GM18498 (cell line): Measurements from ENCODE around the gene ZNF385B.

Source experiments
- ATAC-seq: cut with Tn5 transposase; IDR thresholded peaks from one replicate; pipeline ENCODE4 v1.9.1; 2021; ENCODE audit warnings: mild to moderate bottlenecking, moderate library complexity; ENCODE audit not compliant: unreplicated experiment

ZNF385B gene

DNA sequence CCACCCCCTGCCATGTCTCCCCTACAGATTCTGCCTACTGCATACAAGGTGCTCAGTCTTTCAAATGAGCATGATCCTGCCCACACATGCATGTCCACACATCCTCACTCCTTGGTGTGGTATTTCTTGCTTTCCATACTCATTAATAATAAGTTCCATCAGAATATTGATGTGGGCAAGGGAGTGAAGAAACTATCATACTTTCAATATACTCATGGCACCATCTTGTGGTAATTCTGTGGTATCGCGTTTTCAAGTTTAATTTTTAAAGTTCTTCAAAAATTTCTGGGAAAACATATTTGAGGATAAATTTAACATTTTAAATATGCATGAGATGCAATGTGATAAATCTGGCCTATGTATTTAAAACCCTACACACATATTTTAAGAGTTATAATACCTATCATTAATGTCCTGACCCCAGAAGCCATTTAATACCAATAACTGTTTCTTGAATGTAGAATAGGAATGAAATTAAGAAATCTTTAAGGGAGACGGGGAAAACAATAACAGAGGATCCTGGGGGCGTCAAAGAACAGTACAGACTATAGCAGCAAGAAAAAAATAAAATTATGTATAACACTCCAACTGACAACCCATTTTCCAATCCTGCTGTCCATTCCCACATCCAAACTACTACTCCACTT lies 110.1 kb downstream of the ZNF385B start:
- ATAC-seq, result no peak

GRCh38 chr2:179749210-179749609 lies 112.2 kb downstream of the ZNF385B start:
- ATAC-seq, result no peak

- ATAC-seq, result no peak
Observed at GRCh38 chr2:179746981-179747380, 114.4 kb downstream of the ZNF385B start.

DNA sequence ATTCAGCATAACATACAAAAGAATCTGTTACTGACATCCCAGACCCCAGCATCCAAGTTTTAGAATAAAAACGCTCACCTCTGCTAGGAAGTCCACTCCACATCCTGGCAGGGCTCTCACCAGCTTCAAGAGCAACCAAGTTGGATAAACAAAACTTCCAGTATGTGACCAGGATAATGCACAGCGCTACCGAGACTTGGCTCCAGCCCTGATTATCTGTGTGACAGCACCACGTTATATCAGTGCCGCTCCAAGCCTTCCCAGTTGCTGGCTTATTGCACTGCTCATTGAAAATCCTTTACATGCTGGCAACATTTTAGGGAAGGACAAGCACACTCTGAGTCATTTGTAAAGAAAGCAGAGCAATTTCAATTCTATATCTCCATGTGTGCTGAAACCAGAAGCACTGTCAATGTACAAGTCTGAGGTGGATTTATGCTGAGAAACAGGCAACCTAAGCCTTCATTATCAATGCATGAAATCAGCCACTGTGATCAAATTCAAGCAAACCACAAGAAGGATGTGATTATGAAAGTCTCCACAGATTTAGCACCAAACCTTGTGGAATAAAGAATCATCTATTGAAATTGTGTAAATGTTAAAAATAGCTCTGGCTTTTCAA lies 115.7 kb downstream of the ZNF385B start:
- ATAC-seq, result no peak

DNA sequence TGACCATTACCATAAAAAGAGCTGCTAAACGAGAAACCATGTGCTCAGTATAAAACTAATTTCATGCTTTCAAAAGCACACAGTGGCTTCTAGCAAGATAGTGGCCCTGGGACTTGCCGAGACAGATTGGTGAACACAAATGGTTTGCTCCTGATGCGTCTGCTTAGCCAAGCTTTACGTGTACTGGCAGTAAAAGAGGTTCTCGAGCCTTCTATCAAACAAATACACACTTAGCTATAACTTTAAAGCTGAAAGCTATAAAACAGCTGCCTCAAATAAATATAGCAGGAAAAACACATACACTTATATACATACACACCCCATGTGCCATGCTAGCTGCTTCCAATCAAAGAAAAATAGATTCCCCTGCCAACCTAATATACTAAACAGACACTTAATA lies 117.0 kb downstream of the ZNF385B start:
- no peak for ATAC-seq

DNA sequence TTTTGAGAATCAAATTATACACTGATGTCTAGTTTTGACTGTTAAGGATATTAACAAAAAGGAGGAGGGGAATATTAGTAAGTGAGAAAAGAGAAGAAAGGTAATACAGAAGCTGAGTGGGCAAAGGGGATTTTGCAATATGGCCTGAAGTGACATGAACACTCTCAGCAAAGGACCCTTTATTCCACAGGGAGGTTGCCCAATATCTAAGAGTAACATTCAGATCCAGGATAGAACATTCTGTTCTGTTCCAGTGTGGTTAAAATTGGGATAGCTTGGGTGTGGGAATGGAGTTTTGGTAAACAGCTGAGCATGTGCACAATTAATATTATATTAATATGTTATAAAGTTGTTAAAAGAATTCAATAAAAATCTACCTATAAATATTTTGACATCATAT lies 120.1 kb downstream of the ZNF385B start:
- ATAC-seq, result no peak

GRCh38 chr2:179729966-179730365 lies 131.4 kb downstream of the ZNF385B start:
- ATAC-seq, result no peak

DNA sequence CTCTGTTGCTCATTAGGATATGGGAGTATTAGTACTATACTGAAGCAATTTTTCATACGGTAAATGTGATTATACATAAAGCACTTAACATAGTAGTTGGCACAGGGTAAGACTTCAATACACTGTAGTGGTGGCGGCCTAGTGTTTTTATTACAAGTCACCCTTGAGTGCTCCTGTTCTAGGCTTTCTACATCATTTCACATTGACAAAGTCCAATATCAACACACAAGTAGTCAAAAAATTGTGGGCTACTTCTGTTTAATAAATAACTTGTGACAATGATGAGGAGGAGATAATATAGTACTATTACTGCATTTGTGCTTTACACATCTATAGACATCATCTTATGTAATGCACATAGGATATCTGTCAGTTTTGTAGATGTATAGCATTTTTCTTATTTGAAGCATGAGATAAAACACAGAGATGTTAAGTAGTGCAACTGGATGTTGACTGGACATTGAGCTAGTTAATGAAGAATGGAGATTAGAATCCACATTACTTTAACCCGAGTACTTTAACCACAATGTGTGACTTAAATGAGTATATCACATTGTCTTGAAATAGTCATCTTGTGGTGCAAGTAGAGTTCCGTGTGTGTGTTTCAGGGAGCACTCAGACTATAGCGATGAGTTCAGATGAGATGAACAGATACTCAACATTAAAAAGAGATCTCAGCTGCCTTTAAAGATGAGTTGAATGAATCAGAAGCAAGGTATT lies 134.8 kb downstream of the ZNF385B start:
- ATAC-seq, result no peak

DNA sequence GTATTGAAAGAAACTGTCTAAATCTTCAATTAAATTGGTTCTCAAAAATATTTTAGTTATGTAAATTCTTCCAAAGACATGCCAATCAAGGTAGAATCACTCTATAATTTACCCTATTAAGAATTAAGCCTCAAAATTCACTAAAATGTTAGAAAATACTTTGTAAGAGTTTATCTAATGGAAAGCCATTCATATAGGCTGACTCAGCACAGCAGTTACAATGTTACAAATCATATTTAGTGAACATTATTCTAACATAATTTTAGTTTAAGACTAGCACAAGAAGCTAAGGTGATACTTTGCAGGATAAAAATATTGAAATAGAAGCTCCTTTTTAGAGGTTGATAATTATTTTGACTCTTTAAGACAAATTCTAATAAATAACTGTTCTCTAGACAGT lies 137.0 kb downstream of the ZNF385B start:
- no peak for ATAC-seq

- no peak for ATAC-seq
Observed at GRCh38 chr2:179720173-179720772, 141.1 kb downstream of the ZNF385B start.

- no peak for ATAC-seq
Observed at GRCh38 chr2:179715871-179716270, 145.5 kb downstream of the ZNF385B start.

- ATAC-seq, result no peak
Observed at GRCh38 chr2:179715196-179715595, 146.2 kb downstream of the ZNF385B start.

DNA sequence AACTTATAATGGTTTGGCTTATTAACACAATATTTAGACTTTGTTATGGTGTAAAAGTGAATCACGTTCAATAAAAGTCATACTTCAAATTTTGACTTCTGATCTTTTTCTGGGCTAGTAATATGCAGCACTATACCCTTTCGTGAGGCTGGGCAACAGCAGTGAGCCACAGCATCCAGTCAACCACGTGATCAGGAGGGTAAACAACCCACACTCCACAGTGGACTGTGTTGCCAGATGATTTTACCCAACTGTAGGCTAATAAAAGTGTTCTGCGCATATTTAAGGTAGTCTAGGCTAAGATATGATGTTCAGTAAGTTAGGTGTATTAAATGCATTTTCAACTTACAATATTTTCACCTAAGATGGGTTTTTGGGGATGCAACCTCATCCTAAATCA lies 148.6 kb downstream of the ZNF385B start:
- ATAC-seq, result no peak

- ATAC-seq, result no peak
Observed at GRCh38 chr2:179711375-179711774, 150.0 kb downstream of the ZNF385B start.

GRCh38 chr2:179703702-179704101 lies 157.7 kb downstream of the ZNF385B start:
- no peak for ATAC-seq

DNA sequence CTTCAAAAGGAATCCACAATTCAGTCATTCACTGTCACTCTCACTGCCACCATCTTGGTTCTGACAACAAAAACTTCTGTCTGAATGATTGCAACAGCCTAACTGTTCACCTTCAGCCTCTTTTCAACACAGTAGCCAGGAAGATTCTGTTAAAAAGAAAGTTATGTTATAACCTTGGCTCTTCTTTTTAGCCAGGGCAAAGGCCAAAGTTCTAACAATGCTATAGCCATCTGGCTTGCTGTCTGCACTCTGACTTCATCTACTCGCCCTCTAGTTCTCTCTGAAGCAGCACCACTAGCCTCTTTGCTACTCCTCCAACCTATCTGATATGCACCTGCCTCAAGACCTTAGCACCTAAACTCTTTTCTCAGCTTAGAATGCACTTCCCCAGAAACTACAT lies 158.5 kb downstream of the ZNF385B start:
- no peak for ATAC-seq

DNA sequence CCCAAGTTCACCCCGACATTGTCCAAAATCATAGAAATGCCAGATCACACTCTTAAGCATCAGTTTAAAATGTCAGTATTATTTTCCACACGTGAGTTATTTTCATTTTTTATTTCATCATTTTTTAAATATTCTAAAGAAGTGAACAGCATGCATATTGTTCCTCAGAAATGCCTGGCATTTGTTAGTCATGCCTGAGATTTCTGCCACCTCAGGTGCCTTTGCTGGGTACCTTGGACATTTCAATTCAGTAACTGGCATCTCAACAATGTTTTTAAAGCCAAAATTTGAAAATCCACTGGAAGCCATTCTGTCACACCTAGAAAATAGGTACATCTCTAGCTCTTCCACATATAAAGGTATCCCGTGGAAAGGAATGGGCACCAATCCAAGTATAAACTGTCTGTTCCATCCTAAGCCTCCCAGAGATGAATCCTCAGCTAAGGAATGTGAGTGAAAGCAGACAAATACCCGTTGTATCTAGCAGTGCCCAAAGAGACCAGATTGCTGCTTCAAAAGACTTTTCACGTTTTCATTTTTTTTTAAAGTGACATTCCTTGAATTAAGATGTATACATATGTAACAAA lies 159.8 kb downstream of the ZNF385B start:
- ATAC-seq, result no peak

GRCh38 chr2:179695486-179695885 lies 165.9 kb downstream of the ZNF385B start:
- no peak for ATAC-seq

- ATAC-seq, result no peak
Observed at GRCh38 chr2:179694963-179695362, 166.4 kb downstream of the ZNF385B start.

GRCh38 chr2:179692610-179693009 lies 168.8 kb downstream of the ZNF385B start:
- ATAC-seq, result no peak

- ATAC-seq, result no peak
Observed at GRCh38 chr2:179692043-179692442, 169.4 kb downstream of the ZNF385B start.
